ENCODE results near the gene C16orf95. TPM values are rescaled to one million over a fixed set of nuclear protein-coding genes. Genes with fewer than 3 reads are reported as not detected.
A peak's percentile ranks its signal among the peaks of the same experiment; 100 is the strongest.

Gene C16orf95
- total RNA-seq, 4 donors from 2014 or later = 0.67 to 4.2 (median 2.2) TPM

- TF ChIP-seq POLR2A (IDR thresholded peaks at IDR 0.05) = no peak
- TF ChIP-seq CTCF (IDR thresholded peaks at IDR 0.05) = no peak
- no peak for TF ChIP-seq POLR2AphosphoS5 (IDR thresholded peaks at IDR 0.05)
- no peak for TF ChIP-seq EP300 (IDR thresholded peaks at IDR 0.05)
- Histone ChIP-seq H3K9me3 (no peaks in the 10 kb centered on the region), H3K27ac (peak overlapping the region; percentile 83 to 96 (median 92)), H3K27me3 (no peaks in the 10 kb centered on the region), H3K4me1 (peaks cover 0 to 13% (median 7%) of the 10 kb centered on the region in 3 donors), H3K4me3 (peak overlapping the region; percentile 91 to 92), H3K36me3 (no peaks in the 10 kb centered on the region)
- WGBS, 2 donors (ENCODE audit: low coverage in 1 of 2) = 85 to 86% methylated on average over 3 to 4 of the region's 4 CpGs
- ATAC-seq = no peak
Measured at GRCh38 chr16:87316450-87316922, 706 bp downstream of the C16orf95 start.

GRCh38 chr16:87314990-87315420 is 2.2 kb downstream of the C16orf95 start:
- Histone ChIP-seq H3K36me3 (no peaks in the 10 kb centered on the region), H3K27ac (no peak overlapping the region), H3K4me1 (peaks cover 0 to 13% (median 7%) of the 10 kb centered on the region in 3 donors), H3K4me3 (no peak overlapping the region), H3K27me3 (no peaks in the 10 kb centered on the region), H3K9me3 (no peaks in the 10 kb centered on the region)
- WGBS, 2 donors (ENCODE audit: low coverage in 1 of 2) = 90% methylated on average over 6 of the region's 10 CpGs; no CpG with 5 or more reads in 1 of the 2 donors
- no peak for ATAC-seq
- TF ChIP-seq POLR2AphosphoS5 (IDR thresholded peaks at IDR 0.05) = no peak
- no peak for TF ChIP-seq POLR2A (IDR thresholded peaks at IDR 0.05)
- no peak for TF ChIP-seq CTCF (IDR thresholded peaks at IDR 0.05)
- no peak for TF ChIP-seq EP300 (IDR thresholded peaks at IDR 0.05)

- H3K36me3 ChIP-seq = no peaks in the 10 kb centered on the region
- WGBS, 2 donors (ENCODE audit: low coverage in 1 of 2) = 76 to 100% methylated on average over 2 to 5 of the region's 7 CpGs
- H3K9me3 ChIP-seq = peaks cover 0 to 12% (median 0%) of the 10 kb centered on the region in 3 donors
- H3K4me3 ChIP-seq = no peak overlapping the region
- H3K27me3 ChIP-seq = no peaks in the 10 kb centered on the region
- TF ChIP-seq POLR2A (IDR thresholded peaks at IDR 0.05) = no peak
- TF ChIP-seq POLR2AphosphoS5 (IDR thresholded peaks at IDR 0.05) = no peak
- no peak for TF ChIP-seq CTCF (IDR thresholded peaks at IDR 0.05)
- TF ChIP-seq EP300 (IDR thresholded peaks at IDR 0.05) = no peak
- ATAC-seq = no peak
- no peak overlapping the region for H3K27ac ChIP-seq
- peaks cover 0 to 4% (median 0%) of the 10 kb centered on the region in 3 donors for H3K4me1 ChIP-seq
Measured at GRCh38 chr16:87312008-87312407, 5.2 kb downstream of the C16orf95 start.

- Histone ChIP-seq H3K36me3 (no peaks in the 10 kb centered on the region), H3K4me1 (peaks cover 0 to under 1% (median 0%) of the 10 kb centered on the region in 3 donors), H3K27me3 (no peaks in the 10 kb centered on the region), H3K9me3 (peaks cover 0 to 12% (median 0%) of the 10 kb centered on the region in 3 donors), H3K4me3 (no peak overlapping the region), H3K27ac (no peak overlapping the region)
- 73 to 100% methylated on average over 2 of the region's 5 CpGs for WGBS, 2 donors (ENCODE audit: low coverage in 1 of 2)
- no peak for ATAC-seq
- TF ChIP-seq EP300 (IDR thresholded peaks at IDR 0.05) (no peak), CTCF (IDR thresholded peaks at IDR 0.05) (no peak), POLR2AphosphoS5 (IDR thresholded peaks at IDR 0.05) (no peak), POLR2A (IDR thresholded peaks at IDR 0.05) (no peak)
Measured at GRCh38 chr16:87311387-87311786, 5.8 kb downstream of the C16orf95 start.

GRCh38 chr16:87310610-87311009 is 6.6 kb downstream of the C16orf95 start:
- no peak for ATAC-seq
- Histone ChIP-seq H3K9me3 (peaks cover 0 to 12% (median 0%) of the 10 kb centered on the region in 3 donors), H3K27ac (no peak overlapping the region), H3K4me3 (no peak overlapping the region), H3K27me3 (peaks cover 3% of the 10 kb centered on the region), H3K4me1 (peaks cover 0 to 2% (median 0%) of the 10 kb centered on the region in 3 donors), H3K36me3 (no peaks in the 10 kb centered on the region)
- WGBS, 2 donors (ENCODE audit: low coverage in 1 of 2) = 76 to 82% methylated on average over 2 to 4 of the region's 7 CpGs
- TF ChIP-seq POLR2AphosphoS5 (IDR thresholded peaks at IDR 0.05) (no peak), POLR2A (IDR thresholded peaks at IDR 0.05) (no peak), EP300 (IDR thresholded peaks at IDR 0.05) (no peak), CTCF (IDR thresholded peaks at IDR 0.05) (no peak)
